ENCODE data around the gene ACD.

ACD gene

GRCh38 chr16:67660564-67661028 is 536 bp upstream of the ACD start, which contains the start of gene PARD6A:
Gene PARD6A (plus strand): TSS chr16:67660960. CDS start chr16:67661039, 79 bp downstream.
- Histone ChIP-seq H3K4me1 (ENCODE audit: control insufficient read depth in 1 of 2, insufficient read depth in 1 of 2, low read depth in 1 of 2, low read length in 1 of 2) (peaks cover 23 to 29% of the 10 kb centered on the region in 2 experiments), H3K9me3 (no peaks in the 10 kb centered on the region), H3K36me3 (peaks cover 23% of the 10 kb centered on the region), H3K27ac (peak within 1 kb of the TSS; percentile 95), H3K4me3 (ENCODE audit: low read depth in 1 of 2, low read length in 1 of 2) (peak within 1 kb of the TSS; percentile 93 to 99), H3K27me3 (peaks cover 8% of the 10 kb centered on the region)
- TF ChIP-seq CTCF (IDR thresholded peaks at IDR 0.05), result peak; percentile 31

- Histone ChIP-seq H3K27me3 (peaks cover 8% of the 10 kb centered on the region), H3K36me3 (peaks cover 23% of the 10 kb centered on the region), H3K4me3 (ENCODE audit: low read depth in 1 of 2, low read length in 1 of 2) (peak overlapping the region; percentile 93 to 99), H3K4me1 (ENCODE audit: control insufficient read depth in 1 of 2, insufficient read depth in 1 of 2, low read depth in 1 of 2, low read length in 1 of 2) (peaks cover 22 to 27% of the 10 kb centered on the region in 2 experiments), H3K27ac (peak overlapping the region; percentile 95), H3K9me3 (no peaks in the 10 kb centered on the region)
- no peak for TF ChIP-seq CTCF (IDR thresholded peaks at IDR 0.05)
Observed at GRCh38 chr16:67658849-67659674, 998 bp downstream of the ACD start.

GRCh38 chr16:67657751-67658518 is 2.1 kb downstream of the ACD start:
- peaks cover 23% of the 10 kb centered on the region for H3K36me3 ChIP-seq

GRCh38 chr16:67657017-67657608 is 2.9 kb downstream of the ACD start:
- Histone ChIP-seq H3K36me3 (peaks cover 20% of the 10 kb centered on the region), H3K27ac (no peak overlapping the region), H3K9me3 (no peaks in the 10 kb centered on the region), H3K4me1 (ENCODE audit: control insufficient read depth in 1 of 2, insufficient read depth in 1 of 2, low read depth in 1 of 2, low read length in 1 of 2) (peaks cover 22 to 27% of the 10 kb centered on the region in 2 experiments), H3K27me3 (peaks cover 8% of the 10 kb centered on the region), H3K4me3 (ENCODE audit: low read depth in 1 of 2, low read length in 1 of 2) (no peak overlapping the region)
- TF ChIP-seq CTCF (IDR thresholded peaks at IDR 0.05), result no peak

More at GRCh38 chr16:67657751-67658518, 2.1 kb downstream of the ACD start:
- H3K27me3 ChIP-seq, result peaks cover 8% of the 10 kb centered on the region
- H3K27ac ChIP-seq, result no peak overlapping the region
- peaks cover 22 to 27% of the 10 kb centered on the region in 2 experiments for H3K4me1 ChIP-seq (ENCODE audit: control insufficient read depth in 1 of 2, insufficient read depth in 1 of 2, low read depth in 1 of 2, low read length in 1 of 2)
- no peaks in the 10 kb centered on the region for H3K9me3 ChIP-seq
- TF ChIP-seq CTCF (IDR thresholded peaks at IDR 0.05), result no peak
- no peak overlapping the region for H3K4me3 ChIP-seq (ENCODE audit: low read depth in 1 of 2, low read length in 1 of 2)

GRCh38 chr16:67656344-67657016 is 3.6 kb downstream of the ACD start:
- H3K4me1 ChIP-seq (ENCODE audit: control insufficient read depth in 1 of 2, insufficient read depth in 1 of 2, low read depth in 1 of 2, low read length in 1 of 2), result peaks cover 20 to 24% of the 10 kb centered on the region in 2 experiments
- TF ChIP-seq CTCF (IDR thresholded peaks at IDR 0.05), result no peak
- H3K9me3 ChIP-seq, result no peaks in the 10 kb centered on the region
- H3K36me3 ChIP-seq, result peaks cover 17% of the 10 kb centered on the region
- peaks cover 3% of the 10 kb centered on the region for H3K27me3 ChIP-seq
- H3K27ac ChIP-seq, result no peak overlapping the region
- H3K4me3 ChIP-seq (ENCODE audit: low read depth in 1 of 2, low read length in 1 of 2), result no peak overlapping the region

All from neutrophil (primary cell).